Renal pelvis (tissue), 4 donors: ENCODE data around the gene FBLN2. TPM values are rescaled to one million over a fixed set of nuclear protein-coding genes. Genes with fewer than 3 reads are reported as not detected.

Experiments used
- DNase-seq: peaks from one replicate; pipeline ENCODE4 v3.0.0-alpha.2; 2013
- polyA plus RNA-seq, 3 donors: library from polyadenylated mRNA; unstranded; fragments of 120-200 nt; gene quantifications; one replicate each; pipeline ENCODE4 v1.2.1, GENCODE V29; 2013; ENCODE audit not compliant: insufficient read length in 3 of 3

Gene FBLN2
- polyA plus RNA-seq, 3 donors = 22.9 to 37.0 (median 25.8) TPM

- DNase-seq = no peak
These were observed 71.9 kb downstream of the FBLN2 start for GRCh38 chr3:13620776-13621365.

- no peak for DNase-seq
These were observed 72.7 kb downstream of the FBLN2 start for GRCh38 chr3:13621381-13622221.

GRCh38 chr3:13622356-13622755, 73.4 kb downstream of the FBLN2 start:
- DNase-seq = no peak

- DNase-seq = no peak
These were observed 74.3 kb downstream of the FBLN2 start for GRCh38 chr3:13623101-13623654.

GRCh38 chr3:13624021-13624420, 75.1 kb downstream of the FBLN2 start:
- no peak for DNase-seq

- DNase-seq = no peak
These were observed 75.8 kb downstream of the FBLN2 start for GRCh38 chr3:13624671-13625125.

GRCh38 chr3:13626396-13626795, 77.5 kb downstream of the FBLN2 start:
- no peak for DNase-seq

GRCh38 chr3:13626915-13627460, 78.1 kb downstream of the FBLN2 start:
- DNase-seq = no peak

GRCh38 chr3:13627681-13628080, 78.8 kb downstream of the FBLN2 start:
- no peak for DNase-seq

- DNase-seq = no peak
These were observed 79.5 kb downstream of the FBLN2 start for GRCh38 chr3:13628432-13628831.

- DNase-seq = no peak
These were observed 80.1 kb downstream of the FBLN2 start for GRCh38 chr3:13628841-13629551.

GRCh38 chr3:13629644-13630043, 80.7 kb downstream of the FBLN2 start:
- DNase-seq = no peak

- DNase-seq = no peak
These were observed 82.3 kb downstream of the FBLN2 start for GRCh38 chr3:13631256-13631655.

GRCh38 chr3:13633176-13633575, 84.3 kb downstream of the FBLN2 start:
- no peak for DNase-seq

- DNase-seq = no peak
These were observed 85.2 kb downstream of the FBLN2 start for GRCh38 chr3:13634151-13634550.

GRCh38 chr3:13634615-13635014, 85.7 kb downstream of the FBLN2 start:
- no peak for DNase-seq

GRCh38 chr3:13636186-13636585, 87.3 kb downstream of the FBLN2 start:
- DNase-seq = no peak

GRCh38 chr3:13636874-13637273, 87.9 kb downstream of the FBLN2 start:
- no peak for DNase-seq

- DNase-seq = no peak
These were observed 88.5 kb downstream of the FBLN2 start for GRCh38 chr3:13637311-13637891.

GRCh38 chr3:13637953-13638352, 89.0 kb downstream of the FBLN2 start:
- no peak for DNase-seq

- no peak for DNase-seq
These were observed 90.0 kb downstream of the FBLN2 start for GRCh38 chr3:13638927-13639326.

- no peak for DNase-seq
These were observed 93.7 kb downstream of the FBLN2 start for GRCh38 chr3:13642597-13642996.
